HCT116 (cell line): Measurements from ENCODE around the gene HOXD11. TPM values are rescaled to one million over a fixed set of nuclear protein-coding genes. Genes with fewer than 3 reads are reported as not detected.

Experiments used
- ATAC-seq: fragments of 200-7000 bp; cut with Tn5 transposase; 2 replicates; pipeline ENCODE4 v1.9.1; 2020; ENCODE audit warnings: mild to moderate bottlenecking, moderate library complexity
- BruUV-seq: library from RNA; stranded (reverse); fragments of 400-500 nt; replicated peaks from 2 replicates; lab custom pipeline; 2021; lab: Mats Ljungman, UMichigan
- CTCF ChIA-PET: fragments of 300-600 bp; sonication (Branson Sonifier 250); formaldehyde crosslinking; loops from one replicate; lab custom pipeline; 2021; ENCODE audit warnings: antibody characterized with exemption; lab: Charles Lee
- POLR2A ChIA-PET: fragments of 300-600, 350-600 bp; sonication (Branson Sonifier 250); formaldehyde crosslinking; loops from one replicate; lab custom pipeline; 2021; ENCODE audit warnings: antibody characterized with exemption; lab: Charles Lee
- RAD21 ChIA-PET, 2 experiments: fragments of 300-600 bp; sonication (Branson Sonifier 250); formaldehyde crosslinking; loops; one replicate each; lab custom pipeline; 2023; ENCODE audit warnings: low total read pairs in 2 of 2; ENCODE audit not compliant: uncharacterized antibody in 2 of 2, unreplicated experiment in 2 of 2, low non-redundant PET in 1 of 2; lab: Charles Lee
- DNase-seq: peaks from one replicate; pipeline ENCODE4 v3.0.0-alpha.2; 2010; ENCODE audit warnings: low read depth, low spot score
- H2AFZ ChIP-seq: fragments of 200-600 bp; shearing (Covaris generic), sonication (generic); 2 replicates; pipeline ENCODE4 v1.6.1; 2017; ENCODE audit warnings: low read depth, mixed run types, mixed read lengths, antibody characterized with exemption, low read length; ENCODE audit not compliant: poor library complexity, severe bottlenecking
- H3K27ac ChIP-seq: 2 replicates; pipeline ENCODE4 v1.5.1; 2012; ENCODE audit warnings: low read depth, low read length
- H3K27me3 ChIP-seq: fragments of 200-600 bp; sonication (generic); 2 replicates; pipeline ENCODE4 v1.6.1; 2016; ENCODE audit warnings: mixed run types, low read length, mixed read lengths; ENCODE audit not compliant: insufficient read depth
- H3K36me3 ChIP-seq, 2 experiments: fragments of 200-500 bp in 1 of 2; fragments of 200-600 bp in 1 of 2; sonication (Bioruptor generic) in 1 of 2; sonication (generic) in 1 of 2; 2 replicates each; pipeline versions ENCODE4 v1.5.1 to v1.6.1; 2014 to 2016; ENCODE audit warnings: low read length in 2 of 2, inconsistent platforms in 1 of 2, mixed read lengths in 1 of 2, mixed run types in 1 of 2; ENCODE audit not compliant: insufficient read depth in 2 of 2, control insufficient read depth in 1 of 2
- H3K4me1 ChIP-seq, 2 experiments: fragments of 200-600 bp in 1 of 2; sonication (generic) in 1 of 2; 2 replicates each; pipeline versions ENCODE4 v1.5.1 to v1.6.1; 2012 to 2017; ENCODE audit warnings: low read length in 2 of 2, inconsistent platforms in 1 of 2, mild to moderate bottlenecking in 1 of 2, mixed read lengths in 1 of 2, mixed run types in 1 of 2, moderate library complexity in 1 of 2; ENCODE audit not compliant: insufficient read depth in 2 of 2, control insufficient read depth in 1 of 2
- H3K4me2 ChIP-seq: fragments of 200-600 bp; sonication (generic); 2 replicates; pipeline ENCODE4 v1.6.1; 2017; ENCODE audit warnings: mixed run types, low read length, mixed read lengths
- H3K4me3 ChIP-seq, 2 experiments: fragments of 200-600 bp in 1 of 2; sonication (generic) in 1 of 2; replicated peaks in 1 of 2; 2 replicates each; pipeline ENCODE4 v1.5.1; 2011 to 2016; ENCODE audit warnings: low read length in 2 of 2, control low read depth in 1 of 2, low read depth in 1 of 2, mild to moderate bottlenecking in 1 of 2, mixed read lengths in 1 of 2, mixed run types in 1 of 2
- H3K79me2 ChIP-seq: fragments of 200-600 bp; sonication (generic); 2 replicates; pipeline ENCODE4 v1.6.1; 2017; ENCODE audit warnings: mild to moderate bottlenecking, mixed run types, low read length, moderate library complexity, mixed read lengths; ENCODE audit not compliant: insufficient read depth
- H3K9ac ChIP-seq: fragments of 200-600 bp; sonication (generic); 2 replicates; pipeline ENCODE4 v1.6.1; 2016; ENCODE audit warnings: low read length, mixed read lengths
- H3K9me2 ChIP-seq: fragments of 200-600 bp; sonication (generic), shearing (Covaris generic); 2 replicates; pipeline ENCODE4 v1.6.1; 2017; ENCODE audit warnings: mixed run types, mild to moderate bottlenecking, moderate library complexity; ENCODE audit not compliant: insufficient read depth
- H3K9me3 ChIP-seq, 2 experiments: fragments of 200-500 bp in 1 of 2; fragments of 200-600 bp in 1 of 2; sonication (Bioruptor generic) in 1 of 2; sonication (generic) in 1 of 2; 2 replicates each; pipeline ENCODE4 v1.6.1; 2014 to 2017; ENCODE audit warnings: low read length in 2 of 2, mixed read lengths in 2 of 2, inconsistent platforms in 1 of 2, low read depth in 1 of 2, mild to moderate bottlenecking in 1 of 2, mixed run types in 1 of 2, moderate library complexity in 1 of 2; ENCODE audit not compliant: control insufficient read depth in 1 of 2, insufficient read depth in 1 of 2
- H4K20me1 ChIP-seq: fragments of 200-600 bp; sonication (generic), shearing (Covaris generic); 2 replicates; pipeline ENCODE4 v1.6.1; 2017; ENCODE audit warnings: mixed run types, mild to moderate bottlenecking, moderate library complexity; ENCODE audit not compliant: insufficient read depth
- ATF3 ChIP-seq: IDR thresholded peaks from 2 replicates; pipeline ENCODE4 v1.6.1; 2012
- CBX3 ChIP-seq: IDR thresholded peaks from 2 replicates; pipeline ENCODE4 v1.6.1; 2012; ENCODE audit warnings: low read depth
- CEBPB ChIP-seq: IDR thresholded peaks from 2 replicates; pipeline ENCODE4 v1.6.1; 2012; ENCODE audit warnings: low read depth
- EGR1 ChIP-seq: IDR thresholded peaks from 2 replicates; pipeline ENCODE4 v1.6.1; 2012; ENCODE audit warnings: low read depth
- ELF1 ChIP-seq: IDR thresholded peaks from 2 replicates; pipeline ENCODE4 v1.6.1; 2012; ENCODE audit warnings: low read depth, borderline replicate concordance
- EZH2phosphoT487 ChIP-seq: fragments of 200-600 bp; IDR thresholded peaks from 2 replicates; pipeline ENCODE4 v1.6.1; 2018; ENCODE audit warnings: antibody characterized with exemption, borderline replicate concordance
- FOSL1 ChIP-seq: IDR thresholded peaks from 2 replicates; pipeline ENCODE4 v1.6.1; 2012; ENCODE audit warnings: low read depth
- POLR2A ChIP-seq: IDR thresholded peaks from 2 replicates; pipeline ENCODE4 v1.7.0; 2011; ENCODE audit warnings: borderline replicate concordance; ENCODE audit not compliant: insufficient read depth, insufficient read length; ENCODE audit errors: extremely low read depth
- POLR2AphosphoS5 ChIP-seq: IDR thresholded peaks from 2 replicates; pipeline ENCODE4 v1.6.1; 2011; ENCODE audit warnings: mild to moderate bottlenecking, low read depth, low read length, moderate library complexity
- RAD21 ChIP-seq: IDR thresholded peaks from 2 replicates; pipeline ENCODE4 v1.6.1; 2012; ENCODE audit warnings: low read depth, mild to moderate bottlenecking
- SIN3A ChIP-seq: IDR thresholded peaks from 2 replicates; pipeline ENCODE4 v1.6.1; 2012; ENCODE audit warnings: low read depth
- SP1 ChIP-seq: IDR thresholded peaks from 2 replicates; pipeline ENCODE4 v1.6.1; 2012; ENCODE audit warnings: low read depth
- TCF7L2 ChIP-seq: IDR thresholded peaks from 2 replicates; pipeline ENCODE4 v1.7.0; 2011; ENCODE audit warnings: borderline replicate concordance, inconsistent platforms; ENCODE audit not compliant: insufficient read depth, insufficient read length; ENCODE audit errors: extremely low read depth
- YY1 ChIP-seq: IDR thresholded peaks from 2 replicates; pipeline ENCODE4 v1.6.1; 2011; ENCODE audit warnings: low read length, low read depth, moderate library complexity, mild to moderate bottlenecking; ENCODE audit not compliant: insufficient replicate concordance; ENCODE audit errors: extremely low read depth
- ZFX ChIP-seq: fragments of 450-650 bp; IDR thresholded peaks from 2 replicates; pipeline ENCODE4 v1.6.1; 2017
- ZNF274 ChIP-seq: fragments of 200-500 bp; sonication (Bioruptor generic); IDR thresholded peaks from 2 replicates; pipeline ENCODE4 v1.6.1; 2014; ENCODE audit warnings: mild to moderate bottlenecking, low read depth, low read length, inconsistent platforms
- intact Hi-C: fragments of 100-400 bp; cut with micrococcal nuclease; formaldehyde crosslinking; loops from 2 replicates; pipeline ENCODE4 v1.10.0; 2022
- total RNA-seq: library from RNA; stranded (reverse); gene quantifications from one replicate; pipeline ENCODE4 v1.2.1, GENCODE V29; 2021; ENCODE audit not compliant: unreplicated experiment
- TF ChIP-seq, protein P1 (sequence below): IDR thresholded peaks from 2 replicates; pipeline ENCODE4 v1.6.1; 2012; ENCODE audit warnings: low read depth
- TF ChIP-seq, protein P2 (sequence below): IDR thresholded peaks from 2 replicates; pipeline ENCODE4 v1.6.1; 2012

Gene HOXD11
- total RNA-seq, 1 experiment from 2014 or later: not detected

GRCh38 chr2:176148751-176149421, 41.8 kb downstream of the HOXD11 start:
- DNase-seq (no peak), ATAC-seq (no peak)
- Histone ChIP-seq H3K79me2 (no peaks in the 10 kb centered on the region), H3K36me3 (no peaks in the 10 kb centered on the region), H3K27ac (no peak overlapping the region), H3K4me1 (no peaks in the 10 kb centered on the region), H3K4me2 (no peak overlapping the region), H3K9ac (no peak overlapping the region), H3K4me3 (no peak overlapping the region), H3K9me3 (no peaks in the 10 kb centered on the region), H4K20me1 (no peaks in the 10 kb centered on the region), H3K9me2 (no peaks in the 10 kb centered on the region), H3K27me3 (no peaks in the 10 kb centered on the region), H2AFZ (no peak overlapping the region)
- intact Hi-C loops: no loop called here
- ChIA-PET RAD21 (no interaction called here), POLR2A (no interaction called here), CTCF (no interaction called here)
- TF ChIP-seq CEBPB: no peak
- BruUV-seq: no TSS peak

- Histone ChIP-seq H3K27me3 (no peaks in the 10 kb centered on the region), H3K27ac (no peak overlapping the region), H3K36me3 (no peaks in the 10 kb centered on the region), H3K9ac (no peak overlapping the region), H2AFZ (no peak overlapping the region), H3K4me1 (no peaks in the 10 kb centered on the region), H3K9me3 (no peaks in the 10 kb centered on the region), H4K20me1 (no peaks in the 10 kb centered on the region), H3K4me3 (no peak overlapping the region), H3K9me2 (no peaks in the 10 kb centered on the region), H3K4me2 (no peak overlapping the region), H3K79me2 (no peaks in the 10 kb centered on the region)
- ChIA-PET CTCF (no interaction called here), RAD21 (no interaction called here), POLR2A (no interaction called here)
- ATAC-seq (no peak), DNase-seq (no peak)
- no TSS peak for BruUV-seq
- intact Hi-C loops: no loop called here
- no peak for TF ChIP-seq FOSL1
- no peak for TF ChIP-seq ZNF274
- no peak for TF ChIP-seq YY1
- no peak for TF ChIP-seq POLR2A
- no peak for TF ChIP-seq ATF3
- TF ChIP-seq CBX3: no peak
- TF ChIP-seq RAD21: no peak
- TF ChIP-seq CEBPB: no peak
- no peak for TF ChIP-seq SIN3A
- no peak for TF ChIP-seq ELF1
- TF ChIP-seq, protein P1, sequence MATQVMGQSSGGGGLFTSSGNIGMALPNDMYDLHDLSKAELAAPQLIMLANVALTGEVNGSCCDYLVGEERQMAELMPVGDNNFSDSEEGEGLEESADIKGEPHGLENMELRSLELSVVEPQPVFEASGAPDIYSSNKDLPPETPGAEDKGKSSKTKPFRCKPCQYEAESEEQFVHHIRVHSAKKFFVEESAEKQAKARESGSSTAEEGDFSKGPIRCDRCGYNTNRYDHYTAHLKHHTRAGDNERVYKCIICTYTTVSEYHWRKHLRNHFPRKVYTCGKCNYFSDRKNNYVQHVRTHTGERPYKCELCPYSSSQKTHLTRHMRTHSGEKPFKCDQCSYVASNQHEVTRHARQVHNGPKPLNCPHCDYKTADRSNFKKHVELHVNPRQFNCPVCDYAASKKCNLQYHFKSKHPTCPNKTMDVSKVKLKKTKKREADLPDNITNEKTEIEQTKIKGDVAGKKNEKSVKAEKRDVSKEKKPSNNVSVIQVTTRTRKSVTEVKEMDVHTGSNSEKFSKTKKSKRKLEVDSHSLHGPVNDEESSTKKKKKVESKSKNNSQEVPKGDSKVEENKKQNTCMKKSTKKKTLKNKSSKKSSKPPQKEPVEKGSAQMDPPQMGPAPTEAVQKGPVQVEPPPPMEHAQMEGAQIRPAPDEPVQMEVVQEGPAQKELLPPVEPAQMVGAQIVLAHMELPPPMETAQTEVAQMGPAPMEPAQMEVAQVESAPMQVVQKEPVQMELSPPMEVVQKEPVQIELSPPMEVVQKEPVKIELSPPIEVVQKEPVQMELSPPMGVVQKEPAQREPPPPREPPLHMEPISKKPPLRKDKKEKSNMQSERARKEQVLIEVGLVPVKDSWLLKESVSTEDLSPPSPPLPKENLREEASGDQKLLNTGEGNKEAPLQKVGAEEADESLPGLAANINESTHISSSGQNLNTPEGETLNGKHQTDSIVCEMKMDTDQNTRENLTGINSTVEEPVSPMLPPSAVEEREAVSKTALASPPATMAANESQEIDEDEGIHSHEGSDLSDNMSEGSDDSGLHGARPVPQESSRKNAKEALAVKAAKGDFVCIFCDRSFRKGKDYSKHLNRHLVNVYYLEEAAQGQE: no peak
- TF ChIP-seq, protein P2, sequence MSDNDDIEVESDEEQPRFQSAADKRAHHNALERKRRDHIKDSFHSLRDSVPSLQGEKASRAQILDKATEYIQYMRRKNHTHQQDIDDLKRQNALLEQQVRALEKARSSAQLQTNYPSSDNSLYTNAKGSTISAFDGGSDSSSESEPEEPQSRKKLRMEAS: no peak
- TF ChIP-seq POLR2AphosphoS5: no peak
- TF ChIP-seq EZH2phosphoT487: no peak
- TF ChIP-seq ZFX: no peak
- no peak for TF ChIP-seq EGR1
- no peak for TF ChIP-seq TCF7L2
- TF ChIP-seq SP1: no peak
Observed at GRCh38 chr2:176149481-176149938, 42.4 kb downstream of the HOXD11 start.
